ENCODE measurements around the gene EXOC6B.

Gene EXOC6B

GRCh38 chr2:72625366-72625765 is 200.5 kb downstream of the EXOC6B start:
- DNase-seq (ENCODE audit: low read depth, low spot score) = no peak
- H3K9me3 ChIP-seq (ENCODE audit: low read depth, low read length) = no peaks in the 10 kb centered on the region; the same call in 1 of the 2 replicates
- H3K27ac ChIP-seq = no peak overlapping the region
- no peaks in the 10 kb centered on the region for H3K36me3 ChIP-seq (ENCODE audit: insufficient read depth, low read length)
- no peak overlapping the region for H3K9ac ChIP-seq (ENCODE audit: insufficient read length)
- TF ChIP-seq POLR2AphosphoS5 (IDR thresholded peaks at IDR 0.05; ENCODE audit: borderline replicate concordance, low read depth, low read length) = no peak
- TF ChIP-seq EZH2 (IDR thresholded peaks at IDR 0.05) = no peak
- TF ChIP-seq FOXP2 (optimal IDR thresholded peaks at IDR 0.05; ENCODE audit: control extremely low read depth, extremely low read length, insufficient read depth) = no peak
- H3K4me3 ChIP-seq = no peak overlapping the region

GRCh38 chr2:72623481-72623880 is 202.4 kb downstream of the EXOC6B start:
- TF ChIP-seq FOXP2 (optimal IDR thresholded peaks at IDR 0.05; ENCODE audit: control extremely low read depth, extremely low read length, insufficient read depth) (no peak), EZH2 (IDR thresholded peaks at IDR 0.05) (no peak), POLR2AphosphoS5 (IDR thresholded peaks at IDR 0.05; ENCODE audit: borderline replicate concordance, low read depth, low read length) (no peak)
- no peak overlapping the region for H3K9ac ChIP-seq (ENCODE audit: insufficient read length)
- no peak overlapping the region for H3K4me3 ChIP-seq
- no peak overlapping the region for H3K27ac ChIP-seq
- no peaks in the 10 kb centered on the region for H3K36me3 ChIP-seq (ENCODE audit: insufficient read depth, low read length)
- DNase-seq (ENCODE audit: low read depth, low spot score) = no peak
- no peaks in the 10 kb centered on the region; the same call in 1 of the 2 replicates for H3K9me3 ChIP-seq (ENCODE audit: low read depth, low read length)

- no peaks in the 10 kb centered on the region; the same call in 1 of the 2 replicates for H3K9me3 ChIP-seq (ENCODE audit: low read depth, low read length)
- H3K36me3 ChIP-seq (ENCODE audit: insufficient read depth, low read length) = no peaks in the 10 kb centered on the region
- no peak overlapping the region for H3K9ac ChIP-seq (ENCODE audit: insufficient read length)
- no peak for DNase-seq (ENCODE audit: low read depth, low spot score)
- H3K4me3 ChIP-seq = no peak overlapping the region
- H3K27ac ChIP-seq = no peak overlapping the region
- TF ChIP-seq FOXP2 (optimal IDR thresholded peaks at IDR 0.05; ENCODE audit: control extremely low read depth, extremely low read length, insufficient read depth) (no peak), POLR2AphosphoS5 (IDR thresholded peaks at IDR 0.05; ENCODE audit: borderline replicate concordance, low read depth, low read length) (no peak), EZH2 (IDR thresholded peaks at IDR 0.05) (no peak)
Observed at GRCh38 chr2:72619626-72620025, 206.2 kb downstream of the EXOC6B start.

- no peak for DNase-seq (ENCODE audit: low read depth, low spot score)
- Histone ChIP-seq H3K9ac (ENCODE audit: insufficient read length) (peak overlapping the region; percentile 35), H3K4me3 (peak overlapping the region; percentile 45; the same call in 1 of the 2 replicates), H3K36me3 (ENCODE audit: insufficient read depth, low read length) (no peaks in the 10 kb centered on the region), H3K27ac (peak overlapping the region; percentile 95), H3K9me3 (ENCODE audit: low read depth, low read length) (no peaks in the 10 kb centered on the region)
- no peak for TF ChIP-seq POLR2AphosphoS5 (IDR thresholded peaks at IDR 0.05; ENCODE audit: borderline replicate concordance, low read depth, low read length)
Observed at GRCh38 chr2:72613931-72614330, 211.9 kb downstream of the EXOC6B start.

- no peaks in the 10 kb centered on the region for H3K9me3 ChIP-seq (ENCODE audit: low read depth, low read length)
- H3K9ac ChIP-seq (ENCODE audit: insufficient read length) = peak overlapping the region; percentile 24
- no peak for DNase-seq (ENCODE audit: low read depth, low spot score)
- TF ChIP-seq POLR2AphosphoS5 (IDR thresholded peaks at IDR 0.05; ENCODE audit: borderline replicate concordance, low read depth, low read length) = no peak
- no peaks in the 10 kb centered on the region for H3K36me3 ChIP-seq (ENCODE audit: insufficient read depth, low read length)
- peak overlapping the region; percentile 44 for H3K27ac ChIP-seq
- peak overlapping the region; percentile 6; the same call in 1 of the 2 replicates for H3K4me3 ChIP-seq
Observed at GRCh38 chr2:72612614-72613160, 213.1 kb downstream of the EXOC6B start.

GRCh38 chr2:72607189-72607588 is 218.6 kb downstream of the EXOC6B start:
- no peak overlapping the region for H3K4me3 ChIP-seq
- no peaks in the 10 kb centered on the region for H3K9me3 ChIP-seq (ENCODE audit: low read depth, low read length)
- no peak for DNase-seq (ENCODE audit: low read depth, low spot score)
- no peak overlapping the region for H3K9ac ChIP-seq (ENCODE audit: insufficient read length)
- no peaks in the 10 kb centered on the region for H3K36me3 ChIP-seq (ENCODE audit: insufficient read depth, low read length)
- no peak overlapping the region for H3K27ac ChIP-seq
- TF ChIP-seq EZH2 (IDR thresholded peaks at IDR 0.05) (no peak), POLR2AphosphoS5 (IDR thresholded peaks at IDR 0.05; ENCODE audit: borderline replicate concordance, low read depth, low read length) (no peak), FOXP2 (optimal IDR thresholded peaks at IDR 0.05; ENCODE audit: control extremely low read depth, extremely low read length, insufficient read depth) (no peak)

GRCh38 chr2:72605836-72606442 is 219.9 kb downstream of the EXOC6B start:
- Histone ChIP-seq H3K9me3 (ENCODE audit: low read depth, low read length) (no peaks in the 10 kb centered on the region), H3K36me3 (ENCODE audit: insufficient read depth, low read length) (no peaks in the 10 kb centered on the region), H3K4me3 (no peak overlapping the region), H3K9ac (ENCODE audit: insufficient read length) (peak overlapping the region; percentile 10), H3K27ac (peak overlapping the region; percentile 98)
- TF ChIP-seq POLR2AphosphoS5 (IDR thresholded peaks at IDR 0.05; ENCODE audit: borderline replicate concordance, low read depth, low read length) = no peak
- no peak for TF ChIP-seq FOXP2 (optimal IDR thresholded peaks at IDR 0.05; ENCODE audit: control extremely low read depth, extremely low read length, insufficient read depth)
- TF ChIP-seq EZH2 (IDR thresholded peaks at IDR 0.05) = no peak
- DNase-seq (ENCODE audit: low read depth, low spot score) = no peak

- TF ChIP-seq EZH2 (IDR thresholded peaks at IDR 0.05) = no peak
- TF ChIP-seq POLR2AphosphoS5 (IDR thresholded peaks at IDR 0.05; ENCODE audit: borderline replicate concordance, low read depth, low read length) = no peak
- no peak for TF ChIP-seq FOXP2 (optimal IDR thresholded peaks at IDR 0.05; ENCODE audit: control extremely low read depth, extremely low read length, insufficient read depth)
Observed at GRCh38 chr2:72604468-72604867, 221.4 kb downstream of the EXOC6B start.

GRCh38 chr2:72603481-72603880 is 222.4 kb downstream of the EXOC6B start:
- Histone ChIP-seq H3K9me3 (ENCODE audit: low read depth, low read length) (no peaks in the 10 kb centered on the region), H3K9ac (ENCODE audit: insufficient read length) (peak overlapping the region; percentile 70), H3K4me3 (peak overlapping the region; percentile 58), H3K27ac (peak overlapping the region; percentile 98), H3K36me3 (ENCODE audit: insufficient read depth, low read length) (no peaks in the 10 kb centered on the region; the same call in 1 of the 2 replicates)
- TF ChIP-seq EZH2 (IDR thresholded peaks at IDR 0.05) (no peak), FOXP2 (optimal IDR thresholded peaks at IDR 0.05; ENCODE audit: control extremely low read depth, extremely low read length, insufficient read depth) (no peak), POLR2AphosphoS5 (IDR thresholded peaks at IDR 0.05; ENCODE audit: borderline replicate concordance, low read depth, low read length) (no peak)
- DNase-seq (ENCODE audit: low read depth, low spot score) = no peak

More at GRCh38 chr2:72604468-72604867, 221.4 kb downstream of the EXOC6B start:
- H3K27ac ChIP-seq = peak overlapping the region; percentile 98
- peak overlapping the region; percentile 70 for H3K9ac ChIP-seq (ENCODE audit: insufficient read length)
- H3K36me3 ChIP-seq (ENCODE audit: insufficient read depth, low read length) = no peaks in the 10 kb centered on the region; the same call in 1 of the 2 replicates
- peak overlapping the region; percentile 58 for H3K4me3 ChIP-seq
- DNase-seq (ENCODE audit: low read depth, low spot score) = no peak
- H3K9me3 ChIP-seq (ENCODE audit: low read depth, low read length) = no peaks in the 10 kb centered on the region

Measured in SK-N-MC (cell line).